HG03439 (cell line): ENCODE data around the gene KRT6A.
"Not testable (repeated sequence)": the region's sequence is repeated elsewhere in the genome, so short reads cannot be mapped to it uniquely, and the experiment has no call there.

Experiments used
- ATAC-seq: cut with Tn5 transposase; IDR thresholded peaks from one replicate; pipeline ENCODE4 v1.9.1; 2021; ENCODE audit warnings: mild to moderate bottlenecking, moderate library complexity; ENCODE audit not compliant: unreplicated experiment

The KRT6A gene

GRCh38 chr12:52474212-52474611, 18.8 kb downstream of the KRT6A start:
- no peak for ATAC-seq

GRCh38 chr12:52473768-52474167, 19.3 kb downstream of the KRT6A start, which contains the start of gene KRT6C:
Gene KRT6C (minus strand): TSS chr12:52473805. CDS start chr12:52473737, 68 bp downstream.
- ATAC-seq: no peak

GRCh38 chr12:52469853-52470252, 23.2 kb downstream of the KRT6A start:
- no peak for ATAC-seq

GRCh38 chr12:52464897-52465296, 28.2 kb downstream of the KRT6A start:
- no peak for ATAC-seq

- no peak for ATAC-seq
Observed at GRCh38 chr12:52461693-52462092, 31.4 kb downstream of the KRT6A start.

- ATAC-seq: no peak
Observed at GRCh38 chr12:52458861-52459260, 34.2 kb downstream of the KRT6A start.

- no peak for ATAC-seq
Observed at GRCh38 chr12:52455821-52456220, 37.2 kb downstream of the KRT6A start.

- no peak for ATAC-seq
Observed at GRCh38 chr12:52454411-52455201, 38.5 kb downstream of the KRT6A start.

GRCh38 chr12:52452101-52452500, 41.0 kb downstream of the KRT6A start, which contains the start of gene KRT6B:
Gene KRT6B (minus strand): TSS chr12:52452146. CDS start chr12:52452078, 68 bp downstream.
- no peak for ATAC-seq

- ATAC-seq: no peak
Observed at GRCh38 chr12:52448228-52448627, 44.8 kb downstream of the KRT6A start.

GRCh38 chr12:52447196-52447595, 45.9 kb downstream of the KRT6A start:
- ATAC-seq: not testable (repeated sequence)

- no peak for ATAC-seq
Observed at GRCh38 chr12:52446367-52447045, 46.6 kb downstream of the KRT6A start.

- ATAC-seq: no peak
Observed at GRCh38 chr12:52445876-52446275, 47.2 kb downstream of the KRT6A start.

- no peak for ATAC-seq
Observed at GRCh38 chr12:52444647-52445595, 48.1 kb downstream of the KRT6A start.

- no peak for ATAC-seq
Observed at GRCh38 chr12:52443966-52444365, 49.1 kb downstream of the KRT6A start.

- no peak for ATAC-seq
Observed at GRCh38 chr12:52442600-52443061, 50.4 kb downstream of the KRT6A start.

GRCh38 chr12:52441320-52441911, 51.6 kb downstream of the KRT6A start:
- no peak for ATAC-seq

- ATAC-seq: no peak
Observed at GRCh38 chr12:52440821-52441319, 52.2 kb downstream of the KRT6A start.

- ATAC-seq: no peak
Observed at GRCh38 chr12:52439845-52440244, 53.2 kb downstream of the KRT6A start.

- ATAC-seq: no peak
Observed at GRCh38 chr12:52439420-52439819, 53.6 kb downstream of the KRT6A start.
